ENCODE measurements around the gene FAM3D.

The FAM3D gene

GRCh38 chr3:58683001-58683458, 16.5 kb upstream of the FAM3D start:
- no peaks in the 10 kb centered on the region for H3K27me3 ChIP-seq (ENCODE audit: insufficient read depth, poor library complexity, severe bottlenecking)
- H3K27ac ChIP-seq (replicated peaks): no peak overlapping the region
- no peak for DNase-seq (ENCODE audit: low read depth in 1 of 2, low spot score in 1 of 2)
- H3K4me3 ChIP-seq (replicated peaks; ENCODE audit: insufficient read depth, low read length): no peak overlapping the region
- no peak for TF ChIP-seq GABPA (IDR thresholded peaks at IDR 0.05; ENCODE audit: low read depth)
- TF ChIP-seq CTCF (IDR thresholded peaks at IDR 0.05; ENCODE audit: insufficient read depth, low read length): no peak
- TF ChIP-seq POLR2AphosphoS5 (IDR thresholded peaks at IDR 0.05; ENCODE audit: low read depth): no peak
- TF ChIP-seq, protein P1, sequence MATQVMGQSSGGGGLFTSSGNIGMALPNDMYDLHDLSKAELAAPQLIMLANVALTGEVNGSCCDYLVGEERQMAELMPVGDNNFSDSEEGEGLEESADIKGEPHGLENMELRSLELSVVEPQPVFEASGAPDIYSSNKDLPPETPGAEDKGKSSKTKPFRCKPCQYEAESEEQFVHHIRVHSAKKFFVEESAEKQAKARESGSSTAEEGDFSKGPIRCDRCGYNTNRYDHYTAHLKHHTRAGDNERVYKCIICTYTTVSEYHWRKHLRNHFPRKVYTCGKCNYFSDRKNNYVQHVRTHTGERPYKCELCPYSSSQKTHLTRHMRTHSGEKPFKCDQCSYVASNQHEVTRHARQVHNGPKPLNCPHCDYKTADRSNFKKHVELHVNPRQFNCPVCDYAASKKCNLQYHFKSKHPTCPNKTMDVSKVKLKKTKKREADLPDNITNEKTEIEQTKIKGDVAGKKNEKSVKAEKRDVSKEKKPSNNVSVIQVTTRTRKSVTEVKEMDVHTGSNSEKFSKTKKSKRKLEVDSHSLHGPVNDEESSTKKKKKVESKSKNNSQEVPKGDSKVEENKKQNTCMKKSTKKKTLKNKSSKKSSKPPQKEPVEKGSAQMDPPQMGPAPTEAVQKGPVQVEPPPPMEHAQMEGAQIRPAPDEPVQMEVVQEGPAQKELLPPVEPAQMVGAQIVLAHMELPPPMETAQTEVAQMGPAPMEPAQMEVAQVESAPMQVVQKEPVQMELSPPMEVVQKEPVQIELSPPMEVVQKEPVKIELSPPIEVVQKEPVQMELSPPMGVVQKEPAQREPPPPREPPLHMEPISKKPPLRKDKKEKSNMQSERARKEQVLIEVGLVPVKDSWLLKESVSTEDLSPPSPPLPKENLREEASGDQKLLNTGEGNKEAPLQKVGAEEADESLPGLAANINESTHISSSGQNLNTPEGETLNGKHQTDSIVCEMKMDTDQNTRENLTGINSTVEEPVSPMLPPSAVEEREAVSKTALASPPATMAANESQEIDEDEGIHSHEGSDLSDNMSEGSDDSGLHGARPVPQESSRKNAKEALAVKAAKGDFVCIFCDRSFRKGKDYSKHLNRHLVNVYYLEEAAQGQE (IDR thresholded peaks at IDR 0.05; ENCODE audit: insufficient replicate concordance, low read depth): no peak
- no peak for TF ChIP-seq SPI1 (IDR thresholded peaks at IDR 0.05; ENCODE audit: borderline replicate concordance, low read depth)

DNA sequence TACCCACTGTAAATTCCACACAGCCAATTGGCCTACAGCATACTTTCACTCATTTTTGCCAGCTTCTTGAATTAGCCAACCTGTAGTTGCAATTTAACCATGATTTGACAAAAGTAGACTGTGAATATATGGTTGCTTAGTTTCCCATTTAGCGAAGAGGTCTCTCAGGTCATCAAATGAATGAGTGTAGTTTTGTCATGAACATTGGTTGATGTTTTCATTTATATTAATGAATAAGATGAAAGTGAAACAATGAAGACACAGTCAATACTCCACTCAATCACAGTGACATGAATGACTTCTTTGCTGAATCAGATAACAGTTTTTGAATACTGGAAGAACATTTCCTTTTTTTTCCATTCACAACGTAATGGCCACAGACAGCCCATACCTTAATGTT, 15.3 kb upstream of the FAM3D start:
- Histone ChIP-seq H3K4me3 (replicated peaks; ENCODE audit: insufficient read depth, low read length) (no peak overlapping the region), H3K27me3 (ENCODE audit: insufficient read depth, poor library complexity, severe bottlenecking) (peaks cover 2% of the 10 kb centered on the region), H3K27ac (replicated peaks) (no peak overlapping the region)
- DNase-seq (ENCODE audit: low read depth in 1 of 2, low spot score in 1 of 2): no peak
- TF ChIP-seq, protein P1 (IDR thresholded peaks at IDR 0.05; ENCODE audit: insufficient replicate concordance, low read depth): no peak
- TF ChIP-seq CTCF (IDR thresholded peaks at IDR 0.05; ENCODE audit: insufficient read depth, low read length) (no peak), POLR2AphosphoS5 (IDR thresholded peaks at IDR 0.05; ENCODE audit: low read depth) (no peak)

- Histone ChIP-seq H3K27me3 (ENCODE audit: insufficient read depth, poor library complexity, severe bottlenecking) (peaks cover 2% of the 10 kb centered on the region), H3K4me3 (replicated peaks; ENCODE audit: insufficient read depth, low read length) (no peak overlapping the region), H3K27ac (replicated peaks) (no peak overlapping the region)
- DNase-seq (ENCODE audit: low read depth in 1 of 2, low spot score in 1 of 2): no peak
- TF ChIP-seq, protein P1 (IDR thresholded peaks at IDR 0.05; ENCODE audit: insufficient replicate concordance, low read depth): no peak
- no peak for TF ChIP-seq SPI1 (IDR thresholded peaks at IDR 0.05; ENCODE audit: borderline replicate concordance, low read depth)
- TF ChIP-seq GABPA (IDR thresholded peaks at IDR 0.05; ENCODE audit: low read depth): no peak
- TF ChIP-seq CTCF (IDR thresholded peaks at IDR 0.05; ENCODE audit: insufficient read depth, low read length): no peak
- no peak for TF ChIP-seq POLR2AphosphoS5 (IDR thresholded peaks at IDR 0.05; ENCODE audit: low read depth)
Measured at GRCh38 chr3:58680879-58681525, 14.4 kb upstream of the FAM3D start.

All from HL-60 (cell line).